SK-N-SH (cell line): Measurements from ENCODE around the gene CKS1B. TPM values are rescaled to one million over a fixed set of nuclear protein-coding genes. Genes with fewer than 3 reads are reported as not detected.

Source experiments
- CTCF ChIA-PET: fragments of 300-600, 350-600 bp; formaldehyde crosslinking; extraction: SDS; loops from one replicate; lab custom pipeline; 2021; lab: Yijun Ruan, JAX
- POLR2A ChIA-PET: fragments of 350-600 bp; sonication (Branson Sonifier 250); formaldehyde crosslinking; extraction: SDS; loops from one replicate; lab custom pipeline; 2020; ENCODE audit warnings: antibody characterized with exemption, inconsistent platforms; lab: Yijun Ruan, JAX
- DNase-seq: peaks from one replicate; pipeline ENCODE4 v3.0.0; 2012
- H2AFZ ChIP-seq: fragments of 200-600 bp; sonication (generic); 2 replicates; pipeline ENCODE4 v1.8.1; 2016; ENCODE audit warnings: antibody characterized with exemption, mild to moderate bottlenecking, low read depth
- H3F3A ChIP-seq: fragments of 200-600 bp; sonication (generic); replicated peaks from 2 replicates; pipeline ENCODE3; 2016; ENCODE audit warnings: antibody characterized with exemption, mild to moderate bottlenecking; ENCODE audit not compliant: insufficient read depth
- H3K27ac ChIP-seq, 2 experiments: fragments of 200-500 bp in 1 of 2; fragments of 200-600 bp in 1 of 2; sonication (Bioruptor generic) in 1 of 2; sonication (generic), shearing (Covaris generic) in 1 of 2; 2 replicates each; pipeline versions ENCODE4 v1.5.1 to v1.6.1; 2014 to 2016; ENCODE audit warnings: low read depth in 2 of 2, inconsistent platforms in 1 of 2, low read length in 1 of 2, mild to moderate bottlenecking in 1 of 2, mixed read lengths in 1 of 2
- H3K27me3 ChIP-seq: fragments of 200-600 bp; sonication (generic), shearing (Covaris generic); 2 replicates; pipeline ENCODE4 v1.6.1; 2016; ENCODE audit warnings: mixed run types; ENCODE audit not compliant: insufficient read depth
- H3K36me3 ChIP-seq, 2 experiments: fragments of 200-500 bp in 1 of 2; fragments of 200-600 bp in 1 of 2; sonication (Bioruptor generic) in 1 of 2; sonication (generic) in 1 of 2; replicated peaks in 1 of 2; 2 replicates each; pipeline versions ENCODE3 to v1.5.1; 2014 to 2016; ENCODE audit warnings: low read length in 1 of 2, mild to moderate bottlenecking in 1 of 2; ENCODE audit not compliant: insufficient read depth in 2 of 2, control insufficient read depth in 1 of 2
- H3K4me1 ChIP-seq, 2 experiments: fragments of 200-500 bp in 1 of 2; fragments of 200-600 bp in 1 of 2; sonication (Bioruptor generic) in 1 of 2; sonication (generic), shearing (Covaris generic) in 1 of 2; 2 replicates each; pipeline versions ENCODE4 v1.5.1 to v1.6.1; 2014 to 2016; ENCODE audit warnings: low read depth in 1 of 2, low read length in 1 of 2, mixed run types in 1 of 2; ENCODE audit not compliant: insufficient read depth in 2 of 2, control insufficient read depth in 1 of 2
- H3K4me2 ChIP-seq: fragments of 200-600 bp; sonication (generic), shearing (Covaris generic); 2 replicates; pipeline ENCODE4 v1.6.1; 2017; ENCODE audit warnings: mixed run types
- H3K4me3 ChIP-seq, 2 experiments: fragments of 200-500 bp in 1 of 2; fragments of 200-600 bp in 1 of 2; sonication (Bioruptor generic) in 1 of 2; sonication (generic), shearing (Covaris generic) in 1 of 2; 2 replicates each; pipeline versions ENCODE4 v1.5.1 to v1.8.1; 2014 to 2016; ENCODE audit warnings: low read depth in 2 of 2, inconsistent platforms in 1 of 2, low read length in 1 of 2, mild to moderate bottlenecking in 1 of 2, mixed read lengths in 1 of 2, moderate library complexity in 1 of 2
- H3K79me2 ChIP-seq: fragments of 200-600 bp; sonication (generic); 2 replicates; pipeline ENCODE4 v1.8.1; 2017; ENCODE audit warnings: mild to moderate bottlenecking; ENCODE audit not compliant: insufficient read depth
- H3K9ac ChIP-seq: fragments of 200-600 bp; sonication (generic); 2 replicates; pipeline ENCODE4 v1.6.1; 2017; ENCODE audit warnings: mixed run types
- H3K9me2 ChIP-seq: fragments of 200-600 bp; sonication (generic); 2 replicates; pipeline ENCODE4 v1.6.1; 2017; ENCODE audit warnings: mixed run types
- H3K9me3 ChIP-seq: fragments of 200-600 bp; sonication (generic); 2 replicates; pipeline ENCODE4 v1.6.1; 2017; ENCODE audit warnings: mixed run types, mild to moderate bottlenecking, moderate library complexity
- H4K20me1 ChIP-seq: fragments of 200-600 bp; sonication (generic); 2 replicates; pipeline ENCODE4 v1.6.1; 2017; ENCODE audit warnings: mild to moderate bottlenecking, mixed run types; ENCODE audit not compliant: insufficient read depth
- CHD2 ChIP-seq: fragments of 150-350 bp; IDR thresholded peaks from 2 replicates; pipeline ENCODE4 v1.6.1; 2018; ENCODE audit warnings: low read length; ENCODE audit not compliant: partially characterized antibody
- CTCF ChIP-seq: fragments of 200-600 bp; sonication (generic); IDR thresholded peaks from 2 replicates; pipeline ENCODE4 v1.6.1; 2017; ENCODE audit warnings: antibody characterized with exemption, mild to moderate bottlenecking, moderate library complexity
- ELF1 ChIP-seq: IDR thresholded peaks from 2 replicates; pipeline ENCODE4 v1.4.0; 2012
- FOSL2 ChIP-seq: IDR thresholded peaks from 2 replicates; pipeline ENCODE4 v1.4.0; 2012; ENCODE audit warnings: low read depth, mild to moderate bottlenecking, moderate library complexity, borderline replicate concordance
- FOXJ3 ChIP-seq: sonication (generic); formaldehyde crosslinking; IDR thresholded peaks from 2 replicates; pipeline ENCODE4 v1.5.1; 2020; ENCODE audit warnings: mild to moderate bottlenecking, missing genetic modification reagents
- GABPA ChIP-seq: IDR thresholded peaks from 2 replicates; pipeline ENCODE4 v1.4.0; 2012; ENCODE audit warnings: low read depth, mild to moderate bottlenecking
- NFIC ChIP-seq: IDR thresholded peaks from 2 replicates; pipeline ENCODE4 v1.4.0; 2012; ENCODE audit warnings: borderline replicate concordance
- POLR2AphosphoS5 ChIP-seq: IDR thresholded peaks from 2 replicates; pipeline ENCODE4 v1.6.1; 2012; ENCODE audit warnings: low read depth, low read length
- RAD21 ChIP-seq: IDR thresholded peaks from 2 replicates; pipeline ENCODE4 v1.6.1; 2012; ENCODE audit warnings: mild to moderate bottlenecking, low read length
- RFX5 ChIP-seq: IDR thresholded peaks from 2 replicates; pipeline ENCODE4 v1.6.1; 2012; ENCODE audit warnings: mild to moderate bottlenecking, improper control_type of control experiment, low read length
- RXRA ChIP-seq: IDR thresholded peaks from 2 replicates; pipeline ENCODE4 v1.4.0; 2012; ENCODE audit warnings: low read depth, mild to moderate bottlenecking, borderline replicate concordance
- TCF12 ChIP-seq: IDR thresholded peaks from 2 replicates; pipeline ENCODE4 v1.4.0; 2012
- TEAD4 ChIP-seq: IDR thresholded peaks from 2 replicates; pipeline ENCODE4 v1.4.0; 2012; ENCODE audit warnings: mild to moderate bottlenecking, borderline replicate concordance; ENCODE audit not compliant: insufficient read depth
- YY1 ChIP-seq: IDR thresholded peaks from 2 replicates; pipeline ENCODE4 v1.4.0; 2012; ENCODE audit warnings: low read depth, mild to moderate bottlenecking
- ZBTB33 ChIP-seq: IDR thresholded peaks from 2 replicates; pipeline ENCODE4 v1.4.0; 2012; ENCODE audit warnings: low read depth, borderline replicate concordance
- WGBS: methylation state at CpG from one replicate; pipeline ENCODE4 v1.1.6; 2017; ENCODE audit warnings: low lambda C conversion rate; 5-methylcytosine and 5-hydroxymethylcytosine counted together
- polyA plus RNA-seq, 3 experiments: library from polyadenylated mRNA; depleted of rRNA; stranded (reverse); fragments of >200 nt; gene quantifications; 2 replicates each; pipeline ENCODE4 v1.2.3, GENCODE V29; 2012
- TF ChIP-seq, protein P1 (sequence below): IDR thresholded peaks from 2 replicates; pipeline ENCODE4; 2012
- TF ChIP-seq, protein P2 (sequence below): IDR thresholded peaks from 2 replicates; pipeline ENCODE4 v1.4.0; 2012; ENCODE audit warnings: low read depth, borderline replicate concordance
- TF ChIP-seq, protein P3 (sequence below): IDR thresholded peaks from 2 replicates; pipeline ENCODE4 v1.6.1; 2012; ENCODE audit warnings: mild to moderate bottlenecking, low read depth, low read length, moderate library complexity

CKS1B gene
- polyA plus RNA-seq, 1 of the 3 experiments (the other 2 are of a cell fraction): 308 TPM

- no peaks in the 10 kb centered on the region for H3K79me2 ChIP-seq
- H3K27me3 ChIP-seq: no peaks in the 10 kb centered on the region
- peaks cover 6% of the 10 kb centered on the region for H3F3A ChIP-seq
- DNase-seq: no peak
- H3K4me2 ChIP-seq: no peak overlapping the region
- H2AFZ ChIP-seq: no peak overlapping the region
- peaks cover 0 to 22% of the 10 kb centered on the region in 2 experiments for H3K36me3 ChIP-seq
- no peak overlapping the region for H3K27ac ChIP-seq
- H3K4me3 ChIP-seq: no peak overlapping the region
- POLR2A ChIA-PET: interaction anchor here (0.6 to 0.9 kb wide), 3 partner anchors 14 to 62 kb away, joined by 3 to 4 read pairs (median 3); partner anchors contain the start of genes PBXIP1 and PYGO2
- TF ChIP-seq ELF1 (no peak), YY1 (no peak), CTCF (no peak), RAD21 (no peak), ZBTB33 (no peak), RXRA (no peak), FOSL2 (no peak), TCF12 (no peak), FOXJ3 (CRISPR knock-in tag) (no peak), TEAD4 (no peak), GABPA (no peak), RFX5 (no peak), POLR2AphosphoS5 (no peak), NFIC (no peak), CHD2 (no peak)
- TF ChIP-seq, protein P1, sequence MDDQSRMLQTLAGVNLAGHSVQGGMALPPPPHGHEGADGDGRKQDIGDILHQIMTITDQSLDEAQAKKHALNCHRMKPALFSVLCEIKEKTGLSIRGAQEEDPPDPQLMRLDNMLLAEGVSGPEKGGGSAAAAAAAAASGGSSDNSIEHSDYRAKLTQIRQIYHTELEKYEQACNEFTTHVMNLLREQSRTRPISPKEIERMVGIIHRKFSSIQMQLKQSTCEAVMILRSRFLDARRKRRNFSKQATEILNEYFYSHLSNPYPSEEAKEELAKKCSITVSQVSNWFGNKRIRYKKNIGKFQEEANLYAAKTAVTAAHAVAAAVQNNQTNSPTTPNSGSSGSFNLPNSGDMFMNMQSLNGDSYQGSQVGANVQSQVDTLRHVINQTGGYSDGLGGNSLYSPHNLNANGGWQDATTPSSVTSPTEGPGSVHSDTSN: no peak
- TF ChIP-seq, protein P2, sequence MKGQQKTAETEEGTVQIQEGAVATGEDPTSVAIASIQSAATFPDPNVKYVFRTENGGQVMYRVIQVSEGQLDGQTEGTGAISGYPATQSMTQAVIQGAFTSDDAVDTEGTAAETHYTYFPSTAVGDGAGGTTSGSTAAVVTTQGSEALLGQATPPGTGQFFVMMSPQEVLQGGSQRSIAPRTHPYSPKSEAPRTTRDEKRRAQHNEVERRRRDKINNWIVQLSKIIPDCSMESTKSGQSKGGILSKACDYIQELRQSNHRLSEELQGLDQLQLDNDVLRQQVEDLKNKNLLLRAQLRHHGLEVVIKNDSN: no peak
- TF ChIP-seq, protein P3, sequence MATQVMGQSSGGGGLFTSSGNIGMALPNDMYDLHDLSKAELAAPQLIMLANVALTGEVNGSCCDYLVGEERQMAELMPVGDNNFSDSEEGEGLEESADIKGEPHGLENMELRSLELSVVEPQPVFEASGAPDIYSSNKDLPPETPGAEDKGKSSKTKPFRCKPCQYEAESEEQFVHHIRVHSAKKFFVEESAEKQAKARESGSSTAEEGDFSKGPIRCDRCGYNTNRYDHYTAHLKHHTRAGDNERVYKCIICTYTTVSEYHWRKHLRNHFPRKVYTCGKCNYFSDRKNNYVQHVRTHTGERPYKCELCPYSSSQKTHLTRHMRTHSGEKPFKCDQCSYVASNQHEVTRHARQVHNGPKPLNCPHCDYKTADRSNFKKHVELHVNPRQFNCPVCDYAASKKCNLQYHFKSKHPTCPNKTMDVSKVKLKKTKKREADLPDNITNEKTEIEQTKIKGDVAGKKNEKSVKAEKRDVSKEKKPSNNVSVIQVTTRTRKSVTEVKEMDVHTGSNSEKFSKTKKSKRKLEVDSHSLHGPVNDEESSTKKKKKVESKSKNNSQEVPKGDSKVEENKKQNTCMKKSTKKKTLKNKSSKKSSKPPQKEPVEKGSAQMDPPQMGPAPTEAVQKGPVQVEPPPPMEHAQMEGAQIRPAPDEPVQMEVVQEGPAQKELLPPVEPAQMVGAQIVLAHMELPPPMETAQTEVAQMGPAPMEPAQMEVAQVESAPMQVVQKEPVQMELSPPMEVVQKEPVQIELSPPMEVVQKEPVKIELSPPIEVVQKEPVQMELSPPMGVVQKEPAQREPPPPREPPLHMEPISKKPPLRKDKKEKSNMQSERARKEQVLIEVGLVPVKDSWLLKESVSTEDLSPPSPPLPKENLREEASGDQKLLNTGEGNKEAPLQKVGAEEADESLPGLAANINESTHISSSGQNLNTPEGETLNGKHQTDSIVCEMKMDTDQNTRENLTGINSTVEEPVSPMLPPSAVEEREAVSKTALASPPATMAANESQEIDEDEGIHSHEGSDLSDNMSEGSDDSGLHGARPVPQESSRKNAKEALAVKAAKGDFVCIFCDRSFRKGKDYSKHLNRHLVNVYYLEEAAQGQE: no peak
- TF ChIP-seq, all 33 proteins: peak for 0
- Histone ChIP-seq H3K9ac (no peak overlapping the region), H4K20me1 (no peaks in the 10 kb centered on the region), H3K9me3 (no peaks in the 10 kb centered on the region), H3K4me1 (peaks cover 0 to 8% of the 10 kb centered on the region in 2 experiments; a peak in 1 of 4 replicates), H3K9me2 (no peaks in the 10 kb centered on the region)
- WGBS: 72% methylated on average over 4 of the region's 6 CpGs
- CTCF ChIA-PET: interaction anchor here (0.6 to 9.3 kb wide), 40 partner anchors 8 to 462 kb away, joined by 3 to 149 read pairs (median 8); partner anchors contain the start of genes ADAM15, CKS1B, DCST1 and DCST2
Observed at GRCh38 chr1:155017946-155018316, 43.5 kb downstream of the CKS1B start.
